SU-DHL-6 (cell line): ENCODE results near the gene SLC16A8.

Experiments used
- CTCF ChIP-seq: fragments of 200-600 bp; sonication (generic); IDR thresholded peaks from one replicate; pipeline ENCODE4 v1.5.1; 2017; ENCODE audit warnings: antibody characterized with exemption, mild to moderate bottlenecking, low read length, moderate library complexity; ENCODE audit not compliant: insufficient read depth, poor library complexity, severe bottlenecking
- EZH2phosphoT487 ChIP-seq: fragments of 200-600 bp; sonication (generic), shearing (Covaris generic); conservative IDR thresholded peaks from 2 replicates; pipeline ENCODE4 v1.6.1; 2018; ENCODE audit warnings: mild to moderate bottlenecking, antibody characterized with exemption, low read length, moderate library complexity, mixed read lengths

DNA sequence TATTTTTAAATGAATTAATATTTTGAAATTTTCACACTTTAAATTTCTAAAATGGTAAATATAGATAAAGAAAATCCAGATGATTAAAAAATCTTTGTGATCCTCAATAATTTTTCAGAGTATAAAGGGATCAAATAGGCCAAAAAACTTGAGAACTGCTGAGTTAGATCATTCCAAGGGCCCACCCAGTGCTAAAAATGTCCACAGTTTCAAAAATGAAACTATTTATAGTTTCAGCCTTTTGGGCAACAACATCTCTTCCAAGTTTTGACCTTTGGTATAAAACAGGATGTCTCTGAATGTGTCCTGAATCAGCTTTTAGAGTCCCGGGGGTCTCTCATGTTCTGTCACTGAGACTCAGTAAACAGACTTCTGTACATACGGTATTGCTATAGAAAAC lies 47.4 kb upstream of the SLC16A8 start:
- no peak for TF ChIP-seq CTCF
- TF ChIP-seq EZH2phosphoT487 = no peak
